GM18861 (cell line): ENCODE measurements around the gene ZNF784.

Experiments used
- ATAC-seq: cut with Tn5 transposase; IDR thresholded peaks from one replicate; pipeline ENCODE4 v1.9.1; 2021; ENCODE audit not compliant: unreplicated experiment

The ZNF784 gene

DNA sequence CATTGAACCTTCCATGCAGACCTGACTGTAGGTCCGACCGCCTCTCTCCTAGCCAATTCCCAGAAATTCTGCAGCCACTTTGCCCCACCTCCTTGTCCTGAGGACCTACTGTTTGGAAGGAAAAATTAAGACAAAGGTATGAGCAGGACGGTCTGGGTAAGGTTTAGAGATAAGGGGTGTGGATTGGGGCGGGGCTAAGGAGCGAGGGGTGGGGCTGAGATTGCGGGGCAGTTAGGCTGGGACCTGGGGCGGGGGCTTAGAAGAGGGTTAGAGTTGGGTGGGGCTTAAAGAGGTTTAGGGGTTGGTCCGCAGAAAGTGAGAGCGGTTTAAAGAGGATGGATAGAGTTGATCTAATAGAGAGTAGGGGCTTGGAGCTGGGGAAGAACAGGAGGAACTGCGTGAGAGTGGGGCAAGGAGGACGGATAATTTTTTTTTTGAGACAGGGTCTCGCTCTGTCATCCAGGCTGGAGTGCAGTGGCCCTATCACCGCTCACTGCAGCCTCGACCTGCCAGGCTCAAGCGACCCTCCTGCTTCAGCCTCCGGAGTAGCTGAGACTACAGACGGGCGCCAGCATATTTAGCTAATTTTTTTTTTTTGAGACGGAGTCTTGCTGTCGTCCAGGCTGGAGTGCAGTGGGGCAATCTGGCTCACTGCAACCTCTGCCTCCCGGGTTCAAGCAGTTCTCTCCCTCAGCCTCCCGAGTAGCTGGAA lies 20.6 kb downstream of the ZNF784 start:
- no peak for ATAC-seq

DNA sequence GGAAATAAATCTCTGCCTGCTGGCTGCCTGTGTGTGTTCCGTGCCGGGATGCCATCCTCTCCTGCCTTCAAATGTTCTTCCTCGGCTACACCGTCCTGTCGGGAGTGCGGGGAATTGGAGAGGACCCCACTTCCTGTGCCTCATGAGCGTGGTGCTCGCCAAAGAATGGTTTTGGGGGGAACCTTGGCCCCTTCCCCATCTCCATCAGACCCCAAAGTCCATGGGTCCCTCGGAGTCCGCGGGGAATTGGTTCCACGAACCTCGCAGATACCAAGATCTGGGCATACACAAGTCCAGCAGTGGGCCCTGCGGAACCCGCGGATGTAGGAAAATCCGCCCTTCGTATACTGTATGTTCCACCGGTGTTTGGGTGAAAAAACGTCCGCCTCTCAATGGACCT lies 21.3 kb downstream of the ZNF784 start:
- no peak for ATAC-seq

- no peak for ATAC-seq
These were observed 22.0 kb downstream of the ZNF784 start for GRCh38 chr19:55602104-55603001.

- ATAC-seq: no peak
These were observed 23.3 kb downstream of the ZNF784 start for GRCh38 chr19:55601084-55601483.

- no peak for ATAC-seq
These were observed 23.7 kb downstream of the ZNF784 start for GRCh38 chr19:55600662-55601028.

DNA sequence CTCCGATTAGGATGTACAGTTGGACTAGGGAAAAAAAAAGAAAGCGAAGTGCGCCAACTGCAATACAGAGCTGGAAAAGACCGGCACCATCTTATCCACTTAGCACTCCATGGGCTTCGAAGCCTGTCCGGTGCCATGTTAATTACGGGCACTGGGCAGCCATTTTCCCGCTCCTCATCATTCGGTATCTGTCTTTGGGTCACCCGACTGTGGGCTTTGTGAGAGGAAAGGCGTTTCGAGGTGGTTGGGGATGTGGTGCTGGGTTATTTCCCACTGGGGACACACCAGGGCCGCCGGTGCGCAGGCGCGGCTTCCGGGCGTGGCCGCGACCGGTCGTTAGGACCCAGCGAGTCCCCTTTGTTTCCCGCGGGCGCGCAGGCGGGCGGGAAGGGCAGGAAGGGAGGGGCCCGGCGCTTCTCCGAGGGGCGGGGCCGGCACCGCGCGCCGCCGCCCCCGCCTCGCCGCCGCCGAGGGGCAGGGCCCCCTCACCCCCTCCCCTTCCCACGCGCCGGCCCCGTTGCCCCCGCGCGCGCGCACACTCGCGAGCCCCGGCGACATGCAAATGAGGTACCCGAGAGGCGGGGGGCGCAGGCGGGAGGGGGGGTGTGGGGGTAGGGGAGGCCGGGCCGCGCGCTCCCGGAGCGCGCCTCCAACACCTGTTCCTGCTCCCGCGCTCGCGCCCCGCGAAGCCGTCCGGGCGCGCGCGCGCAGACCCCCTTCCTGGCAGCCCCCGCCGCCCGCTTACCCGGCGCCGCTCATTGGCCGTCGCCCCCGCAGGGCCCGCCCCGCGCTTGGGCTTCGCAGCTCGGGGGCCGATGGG lies 24.3 kb downstream of the ZNF784 start, which contains the start of gene ZNF524:
Gene ZNF524, plus strand, starts transcription at position 447 of the 820 bp plus-strand sequence. CDS start 1,825 bp downstream, outside the sequence.
- ATAC-seq: peak; percentile 35

DNA sequence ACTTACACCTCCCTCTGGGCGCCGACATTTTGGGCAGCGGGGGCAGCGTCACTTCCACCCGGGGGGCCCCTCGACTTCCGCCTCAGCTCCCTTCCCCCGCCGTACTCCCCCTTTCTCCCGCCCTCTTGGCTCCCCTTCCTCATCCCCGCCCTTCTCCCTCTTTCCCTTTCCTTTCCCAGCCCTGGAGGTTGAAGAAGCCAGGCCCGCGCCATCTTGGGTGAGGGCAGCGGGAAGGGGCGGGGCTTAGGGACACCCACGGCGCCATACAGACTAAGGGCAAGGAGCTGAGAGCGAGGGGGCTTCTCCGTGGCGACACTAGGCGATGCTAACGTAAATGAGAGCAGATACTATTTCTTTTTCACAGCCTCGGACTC lies 24.9 kb downstream of the ZNF784 start, which contains the start of gene FIZ1:
Gene FIZ1, minus strand, starts transcription at position 50 of the 374 bp plus-strand sequence. CDS start 1,652 bp downstream, outside the sequence.
- ATAC-seq: peak; percentile 38

GRCh38 chr19:55598719-55599467 lies 25.5 kb downstream of the ZNF784 start:
- peak; percentile 30 for ATAC-seq

GRCh38 chr19:55598034-55598433 lies 26.3 kb downstream of the ZNF784 start:
- no peak for ATAC-seq

DNA sequence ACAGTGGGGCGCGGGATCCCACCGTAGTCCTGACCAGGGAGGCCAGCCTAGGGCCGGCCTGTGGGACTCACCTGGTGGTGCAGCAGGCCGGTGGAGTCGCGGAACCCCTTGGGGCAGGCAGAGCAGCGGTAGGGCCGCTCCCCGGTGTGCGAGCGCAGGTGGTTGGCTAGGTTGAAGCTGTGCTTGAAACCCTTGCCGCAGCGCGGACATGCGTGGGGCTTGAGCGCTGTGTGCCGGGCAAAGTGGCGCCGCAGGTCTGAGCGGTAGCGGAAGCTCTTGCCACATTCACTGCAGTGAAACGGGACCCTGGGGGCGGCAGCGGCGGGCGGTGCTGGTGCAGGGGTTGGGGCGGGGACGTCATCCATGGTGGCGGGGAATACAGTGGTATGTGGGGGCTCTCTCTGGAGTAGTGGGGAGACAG lies 26.9 kb downstream of the ZNF784 start:
- no peak for ATAC-seq

DNA sequence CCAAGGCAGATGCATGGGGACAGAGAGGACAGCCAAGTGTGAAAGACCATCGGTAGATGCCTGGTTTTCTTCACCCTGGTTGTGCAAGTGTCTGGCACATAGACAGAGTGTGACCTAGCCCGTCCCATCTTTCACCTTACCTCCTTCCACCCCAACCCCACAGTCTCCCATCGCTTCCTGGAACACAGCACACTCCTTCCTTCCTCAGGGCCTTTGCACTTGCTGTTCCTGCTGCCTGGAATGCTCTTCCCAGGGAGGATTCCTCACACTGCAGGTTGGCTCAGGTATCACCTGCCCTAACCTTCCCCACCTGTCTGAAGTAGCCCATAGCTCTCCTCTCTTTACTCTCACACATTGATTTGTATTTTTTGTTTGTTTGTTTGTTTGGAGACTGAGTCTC lies 28.1 kb downstream of the ZNF784 start:
- ATAC-seq: no peak

GRCh38 chr19:55594996-55595545 lies 29.3 kb downstream of the ZNF784 start:
- ATAC-seq: no peak

- no peak for ATAC-seq
These were observed 31.1 kb downstream of the ZNF784 start for GRCh38 chr19:55593096-55593772.

DNA sequence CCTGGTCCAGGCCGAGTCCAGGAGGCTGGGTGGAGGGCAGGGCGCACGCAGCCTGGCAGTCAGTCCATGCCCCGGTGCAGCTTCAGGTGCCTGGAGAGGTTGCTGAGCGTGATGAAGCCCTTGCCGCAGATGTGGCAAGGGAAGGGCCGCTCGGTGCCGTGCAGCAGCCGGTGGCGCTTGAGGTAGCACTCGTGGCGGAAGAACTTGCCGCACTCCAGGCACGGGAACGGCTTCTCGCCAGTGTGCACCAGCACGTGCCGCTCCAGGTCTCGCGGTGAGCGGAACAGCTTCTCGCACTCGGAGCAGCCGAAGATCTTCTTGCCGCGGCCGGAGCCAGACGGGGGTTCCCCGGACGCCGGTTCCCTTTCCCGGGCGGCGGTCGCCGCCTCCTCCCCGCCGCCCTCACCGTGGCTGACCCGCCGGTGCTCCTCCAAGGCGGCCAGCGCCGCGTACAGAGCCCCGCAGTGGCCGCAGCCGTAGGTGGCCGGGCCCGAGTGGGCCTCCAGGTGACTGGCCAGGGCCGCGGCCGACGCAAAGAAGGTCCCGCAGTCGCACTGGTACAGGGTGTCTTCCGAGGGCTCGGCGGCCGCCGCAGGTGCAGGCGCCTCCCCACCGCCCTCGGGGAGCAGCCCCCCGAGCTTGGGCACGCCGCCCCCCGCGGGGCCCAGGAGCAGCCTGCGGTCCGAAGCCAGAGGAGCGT lies 31.8 kb downstream of the ZNF784 start:
- ATAC-seq: no peak

DNA sequence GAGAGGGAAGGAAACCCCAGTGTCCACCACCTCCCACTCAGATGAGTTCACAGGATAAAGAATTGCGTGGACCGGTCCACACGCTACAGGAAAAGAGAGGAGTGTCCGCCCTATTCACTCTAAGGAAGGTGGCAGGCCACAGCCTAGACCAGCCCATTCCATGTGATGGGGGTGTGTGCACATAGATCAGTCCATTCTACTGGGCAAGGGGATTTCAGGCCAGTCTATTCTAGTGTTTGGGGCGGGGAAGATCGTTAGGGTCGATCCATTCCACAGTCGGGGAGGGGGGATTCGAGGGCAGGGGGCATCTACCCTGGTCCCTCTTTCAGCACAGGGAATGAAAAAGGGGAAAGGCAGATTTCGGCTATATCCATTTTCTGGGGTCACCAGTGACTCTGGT lies 32.8 kb downstream of the ZNF784 start:
- ATAC-seq: no peak

DNA sequence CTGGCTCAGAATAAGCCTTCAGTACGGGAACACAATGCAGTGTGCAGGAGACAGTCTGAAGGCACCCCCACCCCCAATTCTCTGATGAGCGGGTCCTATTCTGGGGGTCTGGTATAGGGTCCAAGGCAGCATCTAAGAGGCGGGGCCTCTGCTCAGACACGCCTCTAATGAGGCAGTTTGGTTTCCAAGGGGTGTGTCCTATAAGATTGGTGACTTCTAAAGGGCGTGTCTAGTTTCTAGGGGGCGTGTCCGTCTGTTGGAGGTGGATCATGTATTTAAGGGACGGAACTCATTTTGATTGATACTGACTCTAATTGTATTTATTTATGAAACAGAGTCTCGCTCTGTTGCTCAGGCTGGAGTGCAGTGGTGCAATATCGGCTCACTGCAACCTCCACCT lies 33.7 kb downstream of the ZNF784 start:
- ATAC-seq: no peak

- ATAC-seq: no peak
These were observed 34.3 kb downstream of the ZNF784 start for GRCh38 chr19:55590109-55590508.

GRCh38 chr19:55588738-55589137 lies 35.6 kb downstream of the ZNF784 start:
- ATAC-seq: no peak
